ENCODE results near the gene SPRTN.

DNA sequence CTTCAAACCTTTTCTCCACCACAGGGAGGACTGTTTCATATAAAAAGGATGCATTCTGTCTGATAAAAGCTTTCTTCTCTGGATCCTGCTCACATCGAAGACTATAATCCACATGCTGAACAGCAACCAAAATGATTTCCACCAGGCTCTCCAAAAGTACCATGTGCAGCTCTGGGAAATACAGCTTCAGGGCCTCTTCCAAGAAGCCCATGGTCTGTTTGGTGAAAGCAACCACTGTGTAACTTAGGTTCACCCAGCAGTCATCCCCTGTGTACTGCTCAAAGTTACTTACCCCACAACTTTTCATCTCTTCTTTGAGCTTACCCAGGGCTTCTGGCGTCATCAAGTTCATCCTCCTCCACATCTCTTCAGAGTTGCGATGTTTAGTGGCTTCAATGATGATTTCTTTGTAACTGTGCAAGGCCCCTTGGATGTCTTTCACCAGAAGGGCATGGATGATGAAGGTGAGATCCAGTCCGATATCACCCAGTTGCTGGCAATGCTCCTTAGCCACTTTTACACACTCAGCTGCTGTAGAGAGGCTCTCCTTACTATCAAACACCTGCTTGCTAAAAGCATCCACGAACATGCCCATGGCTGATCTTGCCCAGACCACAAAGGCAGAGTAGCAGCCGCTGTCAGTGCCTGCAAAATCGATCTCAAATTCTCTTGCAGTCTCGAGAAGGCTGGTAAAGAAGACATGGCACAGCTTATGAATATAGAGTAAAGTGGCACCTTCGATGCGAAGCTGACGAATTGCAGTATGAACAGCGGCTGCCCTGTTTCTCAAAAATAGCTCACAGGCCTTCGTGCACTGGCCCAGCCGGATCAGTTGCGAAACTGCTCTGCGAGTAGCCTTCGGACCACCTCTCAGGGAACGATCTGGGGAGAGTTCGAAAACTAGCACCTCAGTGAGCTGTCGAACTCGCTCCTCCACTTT, 2.2 kb upstream of the SPRTN start:
- TF ChIP-seq, protein P1, sequence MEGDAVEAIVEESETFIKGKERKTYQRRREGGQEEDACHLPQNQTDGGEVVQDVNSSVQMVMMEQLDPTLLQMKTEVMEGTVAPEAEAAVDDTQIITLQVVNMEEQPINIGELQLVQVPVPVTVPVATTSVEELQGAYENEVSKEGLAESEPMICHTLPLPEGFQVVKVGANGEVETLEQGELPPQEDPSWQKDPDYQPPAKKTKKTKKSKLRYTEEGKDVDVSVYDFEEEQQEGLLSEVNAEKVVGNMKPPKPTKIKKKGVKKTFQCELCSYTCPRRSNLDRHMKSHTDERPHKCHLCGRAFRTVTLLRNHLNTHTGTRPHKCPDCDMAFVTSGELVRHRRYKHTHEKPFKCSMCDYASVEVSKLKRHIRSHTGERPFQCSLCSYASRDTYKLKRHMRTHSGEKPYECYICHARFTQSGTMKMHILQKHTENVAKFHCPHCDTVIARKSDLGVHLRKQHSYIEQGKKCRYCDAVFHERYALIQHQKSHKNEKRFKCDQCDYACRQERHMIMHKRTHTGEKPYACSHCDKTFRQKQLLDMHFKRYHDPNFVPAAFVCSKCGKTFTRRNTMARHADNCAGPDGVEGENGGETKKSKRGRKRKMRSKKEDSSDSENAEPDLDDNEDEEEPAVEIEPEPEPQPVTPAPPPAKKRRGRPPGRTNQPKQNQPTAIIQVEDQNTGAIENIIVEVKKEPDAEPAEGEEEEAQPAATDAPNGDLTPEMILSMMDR (IDR thresholded peaks at IDR 0.05) = no peak
- TF ChIP-seq POLR2A (IDR thresholded peaks at IDR 0.05) (no peak), POLR2AphosphoS5 (IDR thresholded peaks at IDR 0.05) (no peak)

All from breast epithelium (tissue), 3 donors.